Measurements from ENCODE around the gene FAM53A. TPM values are rescaled to one million over a fixed set of nuclear protein-coding genes. Genes with fewer than 3 reads are reported as not detected.

The FAM53A gene, protein sequence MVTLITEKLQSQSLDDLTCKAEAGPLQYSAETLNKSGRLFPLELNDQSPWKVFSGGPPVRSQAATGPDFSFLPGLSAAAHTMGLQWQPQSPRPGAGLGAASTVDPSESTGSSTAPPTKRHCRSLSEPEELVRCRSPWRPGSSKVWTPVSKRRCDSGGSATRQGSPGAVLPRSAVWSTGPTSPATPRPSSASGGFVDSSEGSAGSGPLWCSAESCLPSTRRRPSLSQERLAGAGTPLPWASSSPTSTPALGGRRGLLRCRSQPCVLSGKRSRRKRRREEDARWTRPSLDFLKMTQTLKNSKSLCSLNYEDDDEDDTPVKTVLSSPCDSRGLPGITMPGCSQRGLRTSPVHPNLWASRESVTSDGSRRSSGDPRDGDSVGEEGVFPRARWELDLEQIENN
- 0.72 and 1.6 TPM in 2 replicates for total RNA-seq

DNA sequence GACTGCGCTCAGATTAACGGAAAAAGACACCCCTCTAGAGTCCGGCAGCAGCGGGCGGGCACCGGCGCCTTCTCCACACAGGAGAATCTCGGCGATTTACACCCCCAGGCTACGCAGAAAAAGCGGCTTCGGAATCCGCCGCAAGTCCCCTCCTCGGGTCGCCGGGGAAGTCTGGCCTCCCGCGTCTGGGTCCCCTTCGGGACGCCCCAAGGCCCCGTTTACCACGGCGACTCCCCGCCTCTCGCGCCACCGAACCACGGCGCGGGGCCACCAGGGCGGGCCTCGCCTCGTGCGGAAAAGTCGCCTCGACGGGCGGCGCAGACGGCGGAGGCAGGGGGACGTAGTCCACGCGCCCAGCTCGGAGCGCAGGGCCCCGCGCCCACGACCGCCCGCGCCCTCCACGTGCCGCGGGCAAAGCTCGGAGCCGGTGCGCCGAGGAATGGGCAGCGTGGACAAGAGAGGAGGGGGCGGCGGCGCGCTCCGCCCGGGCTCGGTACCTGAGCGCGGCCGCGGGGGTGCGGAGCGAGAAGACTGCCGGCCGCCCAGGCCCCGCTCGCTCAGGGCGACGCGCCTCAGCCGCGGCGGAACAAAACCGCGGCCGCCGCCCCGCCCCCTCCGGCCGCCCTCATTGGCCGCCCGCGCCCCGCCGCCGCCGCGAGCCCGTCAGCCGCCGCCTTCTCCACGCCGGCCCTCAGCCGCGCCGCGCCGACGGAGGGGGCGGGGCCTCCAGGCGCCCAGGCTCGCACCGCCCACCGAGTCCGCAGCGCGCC lies at the start of gene FAM53A:
FAM53A (minus strand) TSS at position 578 of the 770 bp plus-strand sequence. CDS start 15,572 bp downstream, outside the sequence.

DNA sequence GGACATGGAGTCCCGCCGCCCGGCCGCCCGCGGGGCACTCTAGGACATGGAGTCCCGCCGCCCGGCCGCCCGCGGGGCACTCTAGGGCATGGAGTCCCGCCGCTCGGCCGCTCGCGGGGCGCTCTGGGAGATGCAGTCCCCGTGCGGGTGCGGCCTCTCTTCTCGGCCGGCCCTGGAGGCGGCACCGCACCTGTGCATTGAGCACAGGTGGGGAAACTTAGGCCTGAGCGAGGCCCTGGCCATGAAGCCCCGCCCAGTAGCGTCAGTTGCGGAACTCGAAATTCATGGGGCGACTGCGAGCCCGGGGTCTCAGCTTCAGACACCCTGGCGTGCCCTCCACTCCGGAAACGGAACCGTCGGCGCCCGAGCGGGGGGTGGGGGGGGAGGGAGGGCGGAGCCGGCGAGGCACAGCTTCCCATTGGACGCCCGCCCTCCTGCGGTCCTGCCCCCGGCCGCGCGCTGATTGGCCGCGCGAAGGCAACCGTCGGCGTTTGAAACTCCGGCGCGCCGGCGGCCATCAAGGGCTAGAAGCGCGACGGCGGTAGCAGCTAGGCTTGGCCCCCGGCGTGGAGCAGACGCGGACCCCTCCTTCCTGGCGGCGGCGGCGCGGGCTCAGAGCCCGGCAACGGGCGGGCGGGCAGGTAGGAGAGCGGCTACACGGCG lies 37.0 kb upstream of the FAM53A start, which contains the start of the genes TACC3 and TMEM129:
TACC3 (plus strand) TSS at position 519 of the 663 bp plus-strand sequence. CDS start 1,901 bp downstream, outside the sequence.
TMEM129 (minus strand) TSS at position 321 of the 663 bp plus-strand sequence. CDS start 486 bp downstream, outside the sequence.

DNA sequence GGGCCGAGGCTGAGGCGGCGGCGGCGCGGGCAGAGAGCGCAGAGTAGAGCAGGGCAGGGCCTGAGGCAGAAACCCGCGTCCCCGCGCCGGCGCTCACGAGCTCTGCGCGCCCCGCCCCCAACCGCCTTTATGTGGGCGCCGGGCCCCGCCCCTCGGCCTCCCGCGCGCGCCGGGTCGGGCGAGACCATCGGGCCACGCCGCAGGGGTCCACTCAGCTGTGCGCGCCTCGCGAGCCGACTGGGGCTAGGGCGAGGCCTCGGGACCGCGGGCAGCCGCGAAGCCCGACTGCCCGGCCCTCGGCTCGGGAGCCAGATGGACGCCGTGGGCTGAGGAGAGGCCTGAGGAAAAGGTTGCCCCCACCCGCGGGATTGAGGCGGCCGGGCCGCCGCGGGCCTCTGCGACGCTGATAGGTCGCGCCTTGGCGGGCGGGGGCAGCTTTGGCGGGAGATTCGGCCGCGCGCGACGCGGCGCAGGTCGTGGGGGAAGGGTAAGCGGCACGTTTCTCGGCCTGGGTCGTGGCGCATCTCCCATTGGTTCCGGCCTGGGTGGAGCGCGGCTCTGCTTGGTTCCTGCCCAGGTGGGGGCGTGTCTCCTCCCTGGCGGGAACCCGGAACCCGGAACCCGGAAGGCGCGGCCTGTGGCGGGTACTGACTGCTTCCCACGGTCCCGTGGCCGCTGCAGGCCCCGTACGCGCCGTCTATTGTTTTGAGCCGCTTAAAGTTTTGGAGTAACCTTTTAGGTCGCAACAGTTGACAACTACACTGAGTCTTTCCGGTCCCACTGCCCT lies 28.3 kb upstream of the FAM53A start, which contains the start of gene SLBP:
SLBP (minus strand) TSS at position 104 of the 787 bp plus-strand sequence. CDS start 131 bp downstream, outside the sequence.

Other genes with a start within 250 kb of the FAM53A start
- gene SLBP, start 28.0 kb upstream of the FAM53A start, total RNA-seq, result 43.1 and 48.8 TPM in 2 replicates
- 56.2 and 58.2 TPM in 2 replicates for gene TMEM129, start 37.0 kb upstream of the FAM53A start, total RNA-seq
- 4.9 and 7.0 TPM in 2 replicates for gene TACC3, start 37.2 kb upstream of the FAM53A start, total RNA-seq
- gene FGFR3, start 109.0 kb upstream of the FAM53A start, total RNA-seq, result 0.20 and 0.59 TPM in 2 replicates
- gene LETM1, start 171.8 kb upstream of the FAM53A start, total RNA-seq, result 64.5 and 95.2 TPM in 2 replicates
- 53.1 and 55.7 TPM in 2 replicates for gene NSD2, start 187.1 kb upstream of the FAM53A start, total RNA-seq